ENCODE measurements around the gene ANKRD30A. TPM values are rescaled to one million over a fixed set of nuclear protein-coding genes. Genes with fewer than 3 reads are reported as not detected.
"Not testable (repeated sequence)": the region's sequence is repeated elsewhere in the genome, so short reads cannot be mapped to it uniquely, and the experiment has no call there.

Gene ANKRD30A
- total RNA-seq, 1 experiment from 2014 or later = not detected

DNA sequence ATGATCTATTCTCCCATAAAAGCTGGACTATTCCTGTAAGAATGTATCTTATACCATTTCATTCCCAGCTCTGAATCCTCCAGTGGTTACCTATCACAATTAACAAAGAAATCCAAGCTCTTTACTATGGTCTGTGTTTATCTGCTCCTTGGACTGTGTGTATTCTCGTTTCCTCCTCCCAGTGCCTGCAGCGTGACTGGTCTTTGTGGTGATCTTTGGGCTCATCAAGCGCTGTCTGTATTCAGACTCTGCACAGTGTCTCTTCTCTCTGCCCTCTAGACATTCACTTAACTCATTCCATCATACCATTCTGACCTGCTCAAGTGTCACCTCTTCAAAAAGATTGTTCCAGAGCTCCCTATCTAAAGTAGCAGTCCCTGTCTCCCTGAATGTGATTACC lies 130.4 kb downstream of the ANKRD30A start:
- in situ Hi-C loops (cut with HindIII; ENCODE audit: low sequenced_read_pairs); DNase-seq (ENCODE audit: low spot score): not testable (repeated sequence)

DNA sequence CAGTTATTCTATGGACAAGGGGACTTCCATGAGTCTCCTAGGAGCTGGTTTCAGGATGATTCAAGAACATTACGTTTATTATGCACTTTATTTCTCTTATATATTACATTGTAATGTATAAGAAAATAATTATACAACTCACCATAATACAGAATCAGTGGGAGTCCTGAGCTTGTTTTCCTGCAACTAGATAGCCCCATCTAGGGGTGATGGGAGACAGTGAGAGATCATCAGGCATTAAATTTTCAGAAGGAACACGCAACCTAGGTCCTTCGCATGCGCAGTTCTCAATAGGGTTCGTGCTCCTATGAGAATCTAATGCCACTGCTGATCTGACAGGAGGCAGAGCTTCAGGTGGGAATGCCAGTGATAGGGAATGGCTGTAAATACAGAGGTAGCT lies 137.9 kb downstream of the ANKRD30A start:
- in situ Hi-C loops (cut with HindIII; ENCODE audit: low sequenced_read_pairs) = no loop called here
- no peak for DNase-seq (ENCODE audit: low spot score)

DNA sequence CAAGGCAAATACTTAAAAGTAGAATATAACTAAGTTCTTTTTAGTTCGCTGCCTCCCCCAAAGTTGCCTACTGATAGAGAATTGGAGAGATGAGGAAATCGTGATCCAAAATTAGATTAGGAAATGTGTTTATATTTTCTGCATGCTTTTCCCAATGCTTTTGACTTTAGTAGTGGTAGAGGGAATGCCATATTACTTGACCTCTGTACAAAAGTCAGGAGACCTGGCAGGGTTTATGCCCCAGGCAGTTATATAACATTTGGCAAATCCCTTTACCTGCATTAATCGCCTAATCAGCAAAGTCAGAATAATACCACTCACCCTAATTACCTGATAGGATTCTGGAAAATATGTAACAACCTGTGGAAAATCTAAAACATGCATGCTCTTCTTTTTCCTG lies 142.9 kb downstream of the ANKRD30A start:
- in situ Hi-C loops (cut with HindIII; ENCODE audit: low sequenced_read_pairs) = no loop called here
- DNase-seq (ENCODE audit: low spot score) = no peak

DNA sequence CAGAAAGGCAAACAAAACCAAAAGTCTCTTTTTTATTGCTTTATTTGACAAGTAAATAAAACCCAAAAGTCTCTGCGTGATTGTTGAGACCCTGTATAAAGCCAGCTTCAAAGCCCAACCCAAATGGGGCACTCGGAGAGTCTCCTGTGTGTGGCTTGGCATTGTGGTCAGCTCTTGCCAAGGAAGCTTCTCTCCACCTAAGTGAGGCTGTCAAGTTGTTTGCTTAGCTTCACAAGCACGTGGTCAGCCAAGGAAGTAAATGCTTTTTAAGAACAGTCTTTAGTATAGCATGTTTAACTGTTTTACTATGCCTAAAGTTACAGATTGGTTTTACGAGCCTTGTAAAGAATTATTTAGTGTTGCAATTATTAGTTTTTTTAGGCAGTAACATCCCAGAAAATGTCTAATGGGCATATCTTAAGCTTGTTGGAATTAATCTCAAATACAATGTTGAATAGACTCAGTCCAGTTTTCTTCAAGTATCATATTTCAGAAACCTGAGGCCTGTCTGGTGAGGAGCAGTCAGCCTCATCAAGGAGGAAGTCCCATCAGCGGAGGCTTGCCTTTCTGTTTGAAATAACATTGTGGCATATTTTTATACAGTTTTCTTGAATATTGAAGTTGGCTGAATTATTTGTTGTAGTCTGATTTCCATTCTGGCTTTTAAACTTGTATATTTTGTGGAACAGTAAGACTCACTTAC lies 144.3 kb downstream of the ANKRD30A start:
- in situ Hi-C loops (cut with HindIII; ENCODE audit: low sequenced_read_pairs) = no loop called here
- no peak for DNase-seq (ENCODE audit: low spot score)

DNA sequence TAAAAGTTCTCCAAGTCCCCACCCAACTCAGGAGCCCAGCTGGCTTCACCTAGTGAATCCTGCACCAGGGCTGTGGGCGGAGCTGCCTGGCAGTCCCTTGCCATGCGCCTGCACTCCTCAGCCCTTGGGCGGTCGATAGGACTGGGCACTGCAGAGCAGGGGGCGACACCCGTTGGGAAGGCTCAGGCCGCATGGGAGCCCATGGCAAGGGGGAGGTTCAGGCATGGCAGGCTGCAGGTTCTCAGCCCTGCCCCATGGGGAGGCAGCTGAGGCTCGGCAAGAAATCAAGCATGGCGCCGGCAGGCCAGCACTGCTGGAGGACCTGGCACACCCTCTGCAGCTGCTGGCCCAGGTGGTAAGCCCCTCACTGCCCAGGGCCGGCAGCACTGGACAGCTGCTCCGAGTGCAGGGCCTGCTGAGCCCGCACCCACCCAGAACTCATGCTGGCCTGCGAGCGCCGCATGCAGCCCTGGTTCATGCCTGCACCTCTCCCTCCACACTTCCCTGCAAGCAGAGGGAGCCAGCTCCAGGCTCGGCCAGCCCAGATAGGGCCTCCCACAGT lies 149.9 kb downstream of the ANKRD30A start:
- in situ Hi-C loops (cut with HindIII; ENCODE audit: low sequenced_read_pairs) = no loop called here

DNA sequence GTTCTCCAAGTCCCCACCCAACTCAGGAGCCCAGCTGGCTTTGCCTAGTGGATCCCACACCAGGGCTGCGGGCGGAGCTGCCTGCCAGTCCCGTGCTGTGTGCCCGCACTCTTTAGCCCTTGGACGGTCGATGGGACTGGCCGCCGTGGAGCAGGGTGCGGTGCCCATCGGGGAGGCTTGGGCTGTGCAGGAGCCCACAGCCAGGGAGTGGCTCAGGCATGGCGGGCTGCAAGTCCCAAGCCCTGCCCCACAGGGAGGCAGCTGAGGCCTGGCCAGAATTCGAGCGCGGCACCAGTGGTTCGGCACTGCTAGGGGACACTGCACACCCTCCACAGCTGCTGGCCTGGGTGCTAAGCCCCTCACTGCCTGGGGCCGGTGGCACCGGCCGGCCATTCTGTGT lies 159.7 kb downstream of the ANKRD30A start:
- in situ Hi-C loops (cut with HindIII; ENCODE audit: low sequenced_read_pairs) = no loop called here
- no peak for DNase-seq (ENCODE audit: low spot score)

More for the DNA sequence above, 149.9 kb downstream of the ANKRD30A start:
- DNase-seq (ENCODE audit: low spot score) = no peak

DNA sequence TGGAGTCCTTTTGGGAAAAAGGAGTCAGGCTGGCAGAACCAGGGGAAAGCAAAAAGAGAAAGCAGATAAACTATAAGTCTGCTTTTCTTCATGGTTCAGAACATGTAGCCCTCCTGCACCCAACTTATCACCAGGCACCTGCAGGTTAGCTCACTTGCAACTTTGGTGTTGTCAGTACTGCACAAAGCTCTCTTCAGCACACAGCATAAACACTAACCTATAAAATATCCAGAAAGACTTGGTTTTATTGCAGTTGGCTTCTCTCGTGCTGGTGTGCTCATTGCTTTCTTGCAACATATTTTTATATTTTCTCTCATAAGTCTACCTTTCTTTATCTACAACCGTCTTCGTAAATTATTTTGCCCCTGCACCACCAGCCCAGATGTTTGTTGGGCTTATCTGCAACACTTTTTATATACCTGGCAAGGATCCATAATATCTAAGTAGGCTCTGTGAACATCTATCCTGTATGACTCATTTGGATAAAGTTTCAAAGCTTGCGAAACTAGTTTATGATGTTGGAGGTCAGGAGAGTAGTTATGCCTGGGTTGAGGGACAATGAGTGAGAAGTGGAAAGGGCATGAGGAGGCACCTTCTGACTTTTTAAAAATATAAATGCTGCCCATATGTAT lies 164.6 kb downstream of the ANKRD30A start:
- no peak for DNase-seq (ENCODE audit: low spot score)
- in situ Hi-C loops (cut with HindIII; ENCODE audit: low sequenced_read_pairs) = no loop called here

DNA sequence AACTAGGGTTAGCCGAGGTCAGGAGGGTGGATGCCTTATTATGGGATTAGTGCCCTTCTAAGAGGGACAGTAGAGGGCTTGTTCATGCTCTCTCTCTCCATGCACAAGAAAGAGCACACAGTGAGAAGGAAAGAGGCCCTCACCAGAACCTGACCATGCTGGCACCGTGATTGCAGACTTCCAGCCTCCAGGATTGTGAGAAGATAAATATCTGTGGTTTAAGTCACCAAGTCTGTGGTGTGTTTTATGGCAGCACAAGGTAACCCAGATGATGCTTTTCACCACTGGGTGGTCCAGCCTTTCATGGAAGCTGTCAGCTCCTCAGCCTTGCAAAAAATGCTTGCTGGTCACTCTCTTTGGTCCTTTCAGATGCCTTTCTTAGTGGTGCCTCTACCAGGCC lies 175.9 kb downstream of the ANKRD30A start:
- no peak for DNase-seq (ENCODE audit: low spot score)
- in situ Hi-C loops (cut with HindIII; ENCODE audit: low sequenced_read_pairs) = no loop called here

DNA sequence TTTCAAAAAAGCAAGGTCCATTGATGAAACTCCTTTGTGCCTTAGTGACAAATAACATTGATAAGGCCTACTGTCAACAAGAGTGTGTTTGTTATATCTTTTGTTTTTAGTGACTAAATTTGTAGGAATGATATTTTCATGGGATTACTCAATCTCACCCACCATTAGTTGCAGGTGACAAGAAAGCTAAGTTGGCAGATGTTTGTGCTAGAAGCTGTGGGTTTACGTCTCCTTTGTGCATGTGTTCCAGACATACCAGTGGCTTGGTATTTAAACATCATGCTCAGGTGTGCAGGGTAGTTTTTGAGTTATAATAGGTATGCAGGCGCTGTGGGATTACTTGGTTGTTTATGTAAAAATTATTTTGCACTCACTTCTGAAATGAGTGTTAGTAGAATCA lies 178.6 kb downstream of the ANKRD30A start:
- DNase-seq (ENCODE audit: low spot score) = no peak
- in situ Hi-C loops (cut with HindIII; ENCODE audit: low sequenced_read_pairs) = no loop called here

DNA sequence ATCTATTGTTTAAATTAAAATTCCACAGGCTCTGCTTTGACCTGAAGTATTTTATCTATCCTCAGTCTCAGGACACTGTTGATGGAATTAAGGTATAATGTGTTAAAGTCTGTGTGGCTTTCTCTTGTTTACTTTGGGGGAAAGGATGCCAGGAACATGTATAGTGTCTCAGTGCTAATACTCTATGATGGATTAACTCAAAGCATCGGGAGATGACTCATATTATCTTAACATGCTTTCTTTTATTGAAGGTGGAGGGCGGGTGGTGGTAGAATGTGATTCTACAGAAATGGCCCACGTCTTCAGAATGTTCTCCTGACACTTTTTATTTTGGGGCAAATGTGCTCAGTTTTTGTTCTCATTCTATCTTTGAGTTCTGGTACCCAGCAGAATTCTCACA lies 189.0 kb downstream of the ANKRD30A start:
- in situ Hi-C loops (cut with HindIII; ENCODE audit: low sequenced_read_pairs) = no loop called here
- DNase-seq (ENCODE audit: low spot score) = no peak

DNA sequence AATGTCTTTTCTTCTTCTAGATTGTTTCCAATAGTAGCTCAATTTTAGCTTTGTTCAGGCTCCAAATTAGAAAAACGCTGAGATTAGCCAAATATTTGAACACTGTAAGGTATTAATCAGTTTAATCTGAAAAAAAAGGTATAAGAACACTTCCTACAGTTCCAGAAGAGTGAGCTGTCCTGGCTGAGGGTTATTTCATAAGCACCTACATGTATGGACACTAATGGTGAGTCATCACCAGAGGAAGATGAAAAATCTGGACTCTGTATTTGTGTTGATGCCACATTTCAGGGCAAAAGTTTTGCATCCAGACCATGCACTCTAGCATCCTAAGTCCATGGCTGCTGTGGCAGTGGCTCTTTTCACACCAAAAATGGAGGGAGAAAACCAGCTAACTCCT lies 189.5 kb downstream of the ANKRD30A start:
- no peak for DNase-seq (ENCODE audit: low spot score)

DNA sequence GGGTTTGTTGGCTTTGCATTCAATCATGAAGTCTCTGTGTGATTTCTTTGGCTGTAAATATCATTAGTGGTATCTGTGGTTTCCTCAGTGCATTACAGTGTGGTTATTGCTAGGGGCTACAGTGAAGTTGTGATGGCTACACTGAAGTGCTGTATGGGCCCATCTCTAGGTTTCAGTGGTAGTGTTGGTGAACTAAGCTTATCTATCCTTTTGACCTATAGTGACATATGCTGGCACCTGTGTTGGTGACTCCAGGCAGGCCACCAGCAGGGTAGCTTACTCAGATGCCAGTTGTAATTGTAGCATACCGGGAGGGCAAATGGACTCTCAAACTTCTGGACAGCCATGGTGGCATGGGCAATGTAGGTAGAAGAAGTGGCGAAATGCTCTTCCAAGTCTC lies 219.0 kb downstream of the ANKRD30A start:
- in situ Hi-C loops (cut with HindIII; ENCODE audit: low sequenced_read_pairs) = no loop called here
- no peak for DNase-seq (ENCODE audit: low spot score)

More for the DNA sequence above, 189.5 kb downstream of the ANKRD30A start:
- in situ Hi-C loops (cut with HindIII; ENCODE audit: low sequenced_read_pairs) = no loop called here

DNA sequence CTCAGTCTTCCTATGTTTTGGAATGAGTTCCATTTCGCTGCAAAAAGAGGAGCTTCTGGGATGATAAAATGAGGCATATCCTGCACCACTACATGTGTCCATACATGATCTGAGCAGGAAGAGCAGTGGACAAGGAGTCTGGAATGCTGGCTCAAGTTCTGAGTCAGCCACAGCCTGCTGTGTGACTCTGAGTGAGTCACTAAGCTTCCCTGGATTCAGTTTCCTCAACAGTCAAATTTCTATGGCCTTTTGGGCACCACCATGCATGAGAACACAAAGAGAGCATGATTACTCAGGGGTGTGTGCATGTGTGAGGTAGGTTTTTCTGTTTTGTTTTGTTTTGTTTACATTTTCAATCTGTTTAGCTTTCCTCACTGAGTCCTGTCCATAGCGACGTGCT lies 254.6 kb downstream of the ANKRD30A start:
- in situ Hi-C loops (cut with HindIII; ENCODE audit: low sequenced_read_pairs) = no loop called here
- DNase-seq (ENCODE audit: low spot score) = no peak

DNA sequence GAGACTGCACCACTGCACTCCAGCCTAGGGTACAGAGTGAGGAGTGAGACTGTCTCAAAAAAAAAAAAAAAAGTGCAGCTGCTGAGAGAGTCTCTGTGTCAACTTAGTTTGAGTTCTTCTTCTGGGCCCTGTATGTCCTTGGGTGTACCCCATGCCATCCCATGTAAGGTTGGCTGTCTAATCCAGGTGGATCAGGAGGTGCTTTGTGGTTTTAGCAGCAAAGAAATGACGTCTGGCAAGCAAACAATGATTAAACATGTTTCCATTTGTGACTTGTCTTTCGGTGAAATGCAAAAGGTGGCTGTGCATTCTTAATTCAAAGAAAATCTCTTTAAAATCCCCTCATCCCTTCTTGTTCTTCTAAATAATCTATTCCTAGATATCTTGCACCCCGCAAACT lies 255.9 kb downstream of the ANKRD30A start:
- in situ Hi-C loops (cut with HindIII; ENCODE audit: low sequenced_read_pairs) = no loop called here
- DNase-seq (ENCODE audit: low spot score) = no peak

DNA sequence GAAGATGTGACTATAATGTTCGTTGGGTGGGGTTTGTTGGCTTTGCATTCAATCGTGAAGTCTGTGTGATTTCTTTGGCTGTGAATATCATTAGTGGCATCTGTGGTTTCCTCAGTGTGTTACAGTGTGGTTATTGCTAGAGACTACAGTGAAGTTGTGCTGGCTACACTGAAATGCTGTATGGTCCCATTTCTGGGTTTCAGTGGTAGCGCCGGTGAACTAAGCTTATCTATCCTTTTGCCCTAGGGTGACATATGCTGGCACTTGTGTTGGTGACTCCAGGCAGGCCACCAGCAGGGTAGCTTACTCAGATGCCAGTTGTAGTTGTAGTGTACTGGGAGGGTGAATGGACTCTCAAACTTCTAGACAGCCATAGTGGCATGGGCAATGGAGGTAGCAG lies 259.5 kb downstream of the ANKRD30A start:
- no peak for DNase-seq (ENCODE audit: low spot score)
- in situ Hi-C loops (cut with HindIII; ENCODE audit: low sequenced_read_pairs) = no loop called here

DNA sequence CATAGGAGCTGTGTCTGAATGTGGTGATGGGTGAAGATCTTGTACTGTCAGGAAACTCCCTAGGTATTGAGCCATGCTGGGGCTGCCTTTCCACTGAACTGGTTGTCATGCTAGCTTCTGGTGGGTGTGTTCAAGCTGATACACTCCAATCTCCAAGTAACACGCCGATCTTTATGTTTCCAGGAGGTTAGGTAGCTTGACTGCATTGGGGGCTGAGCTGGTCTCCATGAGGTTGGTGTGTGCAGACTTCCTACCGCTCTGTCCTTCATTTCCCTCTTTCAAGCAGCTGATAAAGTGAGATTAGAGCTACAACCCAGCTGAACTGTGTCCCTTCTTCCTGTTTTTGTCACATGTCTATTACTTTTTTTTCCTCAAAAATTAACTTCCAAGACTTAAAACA lies 265.5 kb downstream of the ANKRD30A start:
- no peak for DNase-seq (ENCODE audit: low spot score)
- in situ Hi-C loops (cut with HindIII; ENCODE audit: low sequenced_read_pairs) = no loop called here

DNA sequence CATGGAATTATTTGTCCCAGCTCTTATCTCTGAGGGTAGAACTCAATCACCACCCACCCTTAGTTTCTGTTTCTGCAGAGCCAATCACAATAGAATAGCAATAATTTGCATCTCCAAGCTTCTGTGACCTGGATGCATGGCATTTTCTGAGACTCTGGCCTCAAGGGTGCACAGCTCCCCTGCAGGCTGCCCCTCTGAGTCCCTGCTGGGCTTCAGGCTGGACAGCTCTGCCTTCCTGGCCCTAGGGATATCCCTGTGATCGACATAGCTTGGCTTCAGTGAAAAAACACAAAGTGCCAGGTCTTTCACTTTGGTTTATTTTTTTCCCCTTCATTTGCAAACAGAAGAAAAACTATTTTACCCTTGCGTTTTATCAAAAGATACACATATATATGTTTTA lies 275.4 kb downstream of the ANKRD30A start:
- DNase-seq (ENCODE audit: low spot score); in situ Hi-C loops (cut with HindIII; ENCODE audit: low sequenced_read_pairs): not testable (repeated sequence)

DNA sequence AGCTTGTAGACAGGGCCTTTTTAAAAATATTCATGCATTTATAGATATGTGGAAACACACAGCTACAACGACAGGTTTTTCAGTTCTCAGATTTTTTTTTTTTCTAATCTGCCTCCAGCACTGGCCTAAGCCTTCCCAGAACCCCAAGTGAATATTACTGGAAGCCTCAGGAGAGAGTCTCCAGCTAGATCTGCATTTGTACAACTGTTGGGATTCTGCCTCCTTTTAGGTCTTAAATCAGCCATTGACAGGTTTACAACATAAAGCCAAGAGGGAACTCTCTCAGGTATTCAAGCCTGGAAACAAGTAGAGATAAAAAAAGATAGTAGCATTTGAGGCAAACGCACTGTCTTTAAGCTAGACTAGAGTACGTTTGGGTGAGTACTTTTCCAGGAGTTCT lies 275.8 kb downstream of the ANKRD30A start:
- in situ Hi-C loops (cut with HindIII; ENCODE audit: low sequenced_read_pairs) = no loop called here
- DNase-seq (ENCODE audit: low spot score) = no peak

DNA sequence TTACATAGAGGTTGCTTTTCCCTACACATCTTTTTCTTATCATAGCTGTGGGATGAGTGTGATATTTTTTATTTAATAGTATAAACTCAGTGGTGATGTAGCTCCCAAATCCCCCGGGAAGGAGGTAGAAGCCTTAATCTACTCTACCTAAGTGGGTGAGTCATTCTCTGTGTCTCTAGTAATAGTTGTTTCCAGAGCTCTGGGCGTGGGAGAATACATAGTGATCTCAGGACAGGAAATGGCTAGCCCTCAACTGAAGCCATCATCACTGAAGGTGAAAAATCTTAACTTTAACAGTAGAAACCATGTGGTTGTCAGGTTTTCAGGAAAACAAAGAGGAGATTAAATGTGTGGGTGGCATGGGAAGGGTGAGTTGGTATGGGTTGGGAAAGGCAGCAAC lies 278.4 kb downstream of the ANKRD30A start:
- DNase-seq (ENCODE audit: low spot score) = no peak
- in situ Hi-C loops (cut with HindIII; ENCODE audit: low sequenced_read_pairs) = no loop called here

Measured in G401 (cell line).